Thyroid gland (tissue), 4 donors: Measurements from ENCODE around the gene PLD1. TPM values are rescaled to one million over a fixed set of nuclear protein-coding genes. Genes with fewer than 3 reads are reported as not detected.

Source experiments
- DNase-seq, 2 donors: peaks; one replicate each; pipeline ENCODE4 v3.0.0-alpha.2; 2019
- H3K27ac ChIP-seq, 3 donors: fragments of 200-600 bp; sonication (generic); 1 replicate in 2 of 3; 2 replicates in 1 of 3; pipeline ENCODE4 v1.5.1; 2016 to 2019; ENCODE audit warnings: mild to moderate bottlenecking in 1 of 3, moderate library complexity in 1 of 3
- H3K27me3 ChIP-seq: fragments of 200-600 bp; sonication (generic); one replicate; pipeline ENCODE4 v1.5.1; 2019
- H3K36me3 ChIP-seq, 2 donors: fragments of 200-600 bp; sonication (generic); one replicate each; pipeline ENCODE4 v1.5.1; 2016 to 2019
- H3K4me1 ChIP-seq, 2 donors: fragments of 200-600 bp; sonication (generic); one replicate each; pipeline ENCODE4 v1.5.1; 2017 to 2019
- H3K4me3 ChIP-seq, 3 donors: fragments of 200-600 bp; sonication (generic); replicated peaks in 1 of 3; 1 replicate in 2 of 3; 2 replicates in 1 of 3; pipeline ENCODE4 v1.5.1; 2016; ENCODE audit warnings: mild to moderate bottlenecking in 1 of 3
- H3K9me3 ChIP-seq: fragments of 200-600 bp; sonication (generic); one replicate; pipeline ENCODE4 v1.5.1; 2017
- POLR2A ChIP-seq, 2 donors: fragments of 450-650 bp; IDR thresholded peaks; one replicate each; pipeline ENCODE4 v1.6.1; 2017; ENCODE audit warnings: antibody characterized with exemption in 2 of 2, mild to moderate bottlenecking in 2 of 2, moderate library complexity in 1 of 2
- WGBS, 2 donors: methylation state at CpG; one replicate each; pipeline ENCODE4 v1.1.5; 2017; 5-methylcytosine and 5-hydroxymethylcytosine counted together
- intact Hi-C: fragments of 100-400 bp; cut with DNase I; formaldehyde crosslinking; loops from one replicate; pipeline ENCODE4 v1.15.1; 2023
- total RNA-seq, 4 donors: library from RNA; depleted of rRNA; stranded (reverse); fragments of >200 nt; gene quantifications; one replicate each; pipeline ENCODE4 v1.2.3, GENCODE V29; 2016
- TF ChIP-seq, protein P1 (sequence below), 6 experiments: fragments of 200-600 bp in 3 of 6; fragments of 450-650 bp in 3 of 6; sonication (generic) in 3 of 6; IDR thresholded peaks; one replicate each; pipeline ENCODE4 v1.5.1; 2016 to 2019; ENCODE audit warnings: antibody characterized with exemption in 6 of 6, mild to moderate bottlenecking in 2 of 6, inconsistent platforms in 1 of 6, moderate library complexity in 1 of 6

Gene PLD1
- total RNA-seq, 4 donors from 2014 or later, result 13.0 to 21.7 (median 19.8) TPM

DNA sequence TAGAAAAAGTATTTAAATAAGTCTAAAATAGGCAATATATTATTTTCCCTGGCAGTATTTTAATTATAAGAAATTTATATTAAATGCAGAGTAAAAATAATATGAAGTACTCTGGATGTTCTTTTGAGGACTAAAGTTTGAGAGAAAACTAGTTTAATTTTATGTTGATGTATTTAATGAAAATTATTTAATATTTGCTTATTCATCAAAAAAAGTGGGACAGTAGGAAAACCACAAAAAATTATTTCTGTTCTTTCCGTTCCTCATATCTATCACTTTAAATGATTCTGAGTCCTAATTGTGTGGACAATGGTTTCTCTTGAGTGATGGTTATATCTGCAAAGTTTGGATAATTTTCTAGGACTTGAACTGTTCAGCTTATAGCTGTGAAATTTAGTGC, 202.8 kb downstream of the PLD1 start:
- Histone ChIP-seq H3K4me3 (no peak overlapping the region), H3K4me1 (no peaks in the 10 kb centered on the region), H3K27ac (no peak overlapping the region), H3K36me3 (no peaks in the 10 kb centered on the region), H3K27me3 (no peaks in the 10 kb centered on the region), H3K9me3 (no peaks in the 10 kb centered on the region)
- WGBS, 2 donors, result 89 to 90% methylated on average over 1 of the region's 1 CpG
- TF ChIP-seq, protein P1, sequence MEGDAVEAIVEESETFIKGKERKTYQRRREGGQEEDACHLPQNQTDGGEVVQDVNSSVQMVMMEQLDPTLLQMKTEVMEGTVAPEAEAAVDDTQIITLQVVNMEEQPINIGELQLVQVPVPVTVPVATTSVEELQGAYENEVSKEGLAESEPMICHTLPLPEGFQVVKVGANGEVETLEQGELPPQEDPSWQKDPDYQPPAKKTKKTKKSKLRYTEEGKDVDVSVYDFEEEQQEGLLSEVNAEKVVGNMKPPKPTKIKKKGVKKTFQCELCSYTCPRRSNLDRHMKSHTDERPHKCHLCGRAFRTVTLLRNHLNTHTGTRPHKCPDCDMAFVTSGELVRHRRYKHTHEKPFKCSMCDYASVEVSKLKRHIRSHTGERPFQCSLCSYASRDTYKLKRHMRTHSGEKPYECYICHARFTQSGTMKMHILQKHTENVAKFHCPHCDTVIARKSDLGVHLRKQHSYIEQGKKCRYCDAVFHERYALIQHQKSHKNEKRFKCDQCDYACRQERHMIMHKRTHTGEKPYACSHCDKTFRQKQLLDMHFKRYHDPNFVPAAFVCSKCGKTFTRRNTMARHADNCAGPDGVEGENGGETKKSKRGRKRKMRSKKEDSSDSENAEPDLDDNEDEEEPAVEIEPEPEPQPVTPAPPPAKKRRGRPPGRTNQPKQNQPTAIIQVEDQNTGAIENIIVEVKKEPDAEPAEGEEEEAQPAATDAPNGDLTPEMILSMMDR (IDR thresholded peaks at IDR 0.05), result no peak
- TF ChIP-seq POLR2A (IDR thresholded peaks at IDR 0.05), result no peak
- intact Hi-C loops, result no loop called here
- DNase-seq, result no peak

DNA sequence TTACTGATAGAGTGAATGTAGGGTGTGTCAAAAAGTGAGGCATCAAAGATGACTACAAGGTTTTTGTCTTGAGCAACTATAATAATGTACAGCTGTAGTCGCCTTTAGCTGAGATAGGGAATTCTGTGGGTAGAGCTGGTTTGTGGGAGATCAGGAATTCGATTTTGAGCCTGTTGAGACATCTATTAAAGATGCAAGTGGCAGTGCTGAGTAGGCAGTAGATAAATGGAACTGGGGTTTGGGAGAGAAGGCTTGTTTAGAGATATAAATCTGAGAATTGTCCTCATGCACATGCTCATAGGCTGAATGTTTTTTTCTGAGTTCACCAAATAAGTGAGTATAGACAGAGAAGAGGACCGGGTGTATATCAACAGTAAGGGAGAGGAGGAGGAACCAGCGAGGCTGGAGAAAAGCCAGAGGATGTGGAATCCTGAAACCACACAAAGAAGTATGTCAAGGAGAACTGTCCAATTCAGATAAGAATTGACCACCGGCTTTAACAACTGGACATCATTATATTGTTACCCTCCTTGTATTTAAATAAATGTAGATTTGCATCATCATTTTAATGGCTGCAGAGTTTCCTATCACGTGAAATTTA, 204.0 kb downstream of the PLD1 start:
- Histone ChIP-seq H3K27me3 (no peaks in the 10 kb centered on the region), H3K9me3 (no peaks in the 10 kb centered on the region), H3K4me1 (no peaks in the 10 kb centered on the region), H3K36me3 (no peaks in the 10 kb centered on the region), H3K4me3 (no peak overlapping the region), H3K27ac (no peak overlapping the region)
- intact Hi-C loops, result no loop called here
- no peak for DNase-seq
- TF ChIP-seq, protein P1 (IDR thresholded peaks at IDR 0.05), result no peak
- no peak for TF ChIP-seq POLR2A (IDR thresholded peaks at IDR 0.05)
- WGBS, 2 donors, result 82 to 83% methylated on average over 6 of the region's 6 CpGs

DNA sequence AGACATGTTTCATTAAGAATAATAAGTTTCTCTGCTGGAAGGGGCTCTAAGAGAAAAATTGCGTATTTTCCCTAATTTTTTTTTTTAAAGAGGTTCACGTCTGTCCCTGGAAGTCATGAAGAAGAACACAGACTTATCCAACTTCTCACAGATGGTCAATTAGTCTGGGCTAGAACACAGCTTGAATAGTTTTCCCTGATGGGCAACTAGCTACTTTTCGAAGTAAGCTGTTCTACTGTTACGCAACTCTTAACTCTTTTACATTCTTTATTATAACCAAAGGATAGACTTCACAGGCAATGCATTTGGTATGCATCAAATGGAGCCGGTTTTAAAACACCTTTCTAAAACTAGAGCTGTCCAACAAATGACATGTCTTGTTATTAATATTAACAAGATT, 205.9 kb downstream of the PLD1 start:
- 94 to 98% methylated on average over 5 of the region's 5 CpGs for WGBS, 2 donors
- Histone ChIP-seq H3K36me3 (no peaks in the 10 kb centered on the region), H3K9me3 (no peaks in the 10 kb centered on the region), H3K27me3 (no peaks in the 10 kb centered on the region), H3K4me1 (no peaks in the 10 kb centered on the region), H3K27ac (no peak overlapping the region), H3K4me3 (no peak overlapping the region)
- intact Hi-C loops, result no loop called here
- no peak for TF ChIP-seq POLR2A (IDR thresholded peaks at IDR 0.05)
- TF ChIP-seq, protein P1 (IDR thresholded peaks at IDR 0.05), result no peak
- DNase-seq, result no peak

DNA sequence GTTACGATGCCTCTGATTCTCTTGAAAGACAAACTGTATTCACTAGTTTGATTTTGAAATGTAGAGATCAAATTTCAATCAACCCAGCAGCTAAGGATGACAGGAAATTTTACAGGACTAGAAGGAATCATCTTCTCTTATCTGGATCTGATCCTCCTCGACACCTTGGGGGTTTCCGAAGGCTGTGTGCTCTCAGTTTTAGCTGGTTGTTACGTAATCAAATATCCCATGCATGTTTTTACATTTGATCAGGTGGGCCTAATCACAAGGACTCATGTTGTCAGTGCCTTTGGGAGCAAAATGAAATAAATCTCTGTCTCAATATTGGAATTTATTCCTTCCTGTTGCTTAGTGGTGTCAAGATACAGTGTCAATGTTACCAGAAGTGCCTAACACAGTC, 208.2 kb downstream of the PLD1 start:
- WGBS, 2 donors, result 94% methylated on average over 4 of the region's 4 CpGs
- H3K27ac ChIP-seq, result no peak overlapping the region
- H3K4me1 ChIP-seq, result no peaks in the 10 kb centered on the region
- intact Hi-C loops, result no loop called here
- no peaks in the 10 kb centered on the region for H3K9me3 ChIP-seq
- H3K36me3 ChIP-seq, result no peaks in the 10 kb centered on the region
- no peaks in the 10 kb centered on the region for H3K27me3 ChIP-seq
- TF ChIP-seq, protein P1 (IDR thresholded peaks at IDR 0.05), result no peak
- TF ChIP-seq POLR2A (IDR thresholded peaks at IDR 0.05), result no peak
- DNase-seq, result no peak
- H3K4me3 ChIP-seq, result no peak overlapping the region

DNA sequence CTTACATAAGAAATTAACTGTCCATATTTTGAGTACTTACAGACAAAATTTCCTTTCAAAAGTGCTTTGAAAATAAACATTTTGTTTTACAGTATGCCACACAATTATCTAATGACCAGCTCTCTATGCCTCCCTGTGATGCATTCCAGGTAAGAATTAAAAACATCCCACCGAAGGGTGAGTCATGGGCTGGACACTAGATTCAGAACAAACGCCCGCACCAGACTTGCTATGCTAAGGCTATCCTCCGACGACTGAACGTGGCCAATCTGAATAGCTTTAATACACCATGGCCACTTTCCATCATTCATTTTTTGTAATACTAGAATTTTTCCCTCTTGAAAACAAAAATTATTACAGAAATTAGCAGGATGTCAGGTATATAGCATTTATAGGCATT, 210.3 kb downstream of the PLD1 start:
- 89 to 96% methylated on average over 6 of the region's 6 CpGs for WGBS, 2 donors
- no peak for DNase-seq
- no peaks in the 10 kb centered on the region for H3K36me3 ChIP-seq
- H3K4me1 ChIP-seq, result no peaks in the 10 kb centered on the region
- TF ChIP-seq POLR2A (IDR thresholded peaks at IDR 0.05), result no peak
- TF ChIP-seq, protein P1 (IDR thresholded peaks at IDR 0.05), result no peak
- no peaks in the 10 kb centered on the region for H3K9me3 ChIP-seq
- no peak overlapping the region for H3K27ac ChIP-seq
- intact Hi-C loops, result no loop called here
- no peak overlapping the region for H3K4me3 ChIP-seq
- H3K27me3 ChIP-seq, result no peaks in the 10 kb centered on the region
